Endometrium (tissue), 2 donors: ENCODE measurements around the gene BZW2.
"Not testable (repeated sequence)": the region's sequence is repeated elsewhere in the genome, so short reads cannot be mapped to it uniquely, and the experiment has no call there.

ENCODE experiments used
- FAIRE-seq: peaks from 2 replicates; lab custom pipeline; 2012; peaks lifted over from hg19 to GRCh38; lab: Jason Lieb, UNC
- donor health status: control.
- donor health status: control.

BZW2 gene

DNA sequence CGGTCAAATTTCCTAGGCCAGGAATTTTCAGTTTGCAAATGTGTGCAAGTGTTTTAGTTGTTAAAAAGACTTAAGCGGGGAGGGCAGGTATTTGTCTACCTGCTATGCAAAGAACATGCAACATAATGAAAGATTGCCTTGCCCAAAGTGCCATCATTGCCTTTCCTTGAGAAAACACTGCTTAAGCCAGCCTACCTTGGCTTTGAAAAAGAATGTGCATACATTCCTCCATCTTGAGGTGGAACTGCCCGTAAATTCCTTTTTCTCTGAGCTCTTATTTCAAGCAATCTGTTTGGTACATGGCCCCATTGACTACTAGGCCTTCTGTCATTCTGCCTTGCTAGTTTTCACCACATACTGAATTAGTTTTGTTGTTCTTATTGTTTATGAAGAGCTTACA is 29.3 kb downstream of the BZW2 start:
- no peak for FAIRE-seq

- no peak for FAIRE-seq
These were observed 32.1 kb downstream of the BZW2 start for GRCh38 chr7:16677978-16678494.

DNA sequence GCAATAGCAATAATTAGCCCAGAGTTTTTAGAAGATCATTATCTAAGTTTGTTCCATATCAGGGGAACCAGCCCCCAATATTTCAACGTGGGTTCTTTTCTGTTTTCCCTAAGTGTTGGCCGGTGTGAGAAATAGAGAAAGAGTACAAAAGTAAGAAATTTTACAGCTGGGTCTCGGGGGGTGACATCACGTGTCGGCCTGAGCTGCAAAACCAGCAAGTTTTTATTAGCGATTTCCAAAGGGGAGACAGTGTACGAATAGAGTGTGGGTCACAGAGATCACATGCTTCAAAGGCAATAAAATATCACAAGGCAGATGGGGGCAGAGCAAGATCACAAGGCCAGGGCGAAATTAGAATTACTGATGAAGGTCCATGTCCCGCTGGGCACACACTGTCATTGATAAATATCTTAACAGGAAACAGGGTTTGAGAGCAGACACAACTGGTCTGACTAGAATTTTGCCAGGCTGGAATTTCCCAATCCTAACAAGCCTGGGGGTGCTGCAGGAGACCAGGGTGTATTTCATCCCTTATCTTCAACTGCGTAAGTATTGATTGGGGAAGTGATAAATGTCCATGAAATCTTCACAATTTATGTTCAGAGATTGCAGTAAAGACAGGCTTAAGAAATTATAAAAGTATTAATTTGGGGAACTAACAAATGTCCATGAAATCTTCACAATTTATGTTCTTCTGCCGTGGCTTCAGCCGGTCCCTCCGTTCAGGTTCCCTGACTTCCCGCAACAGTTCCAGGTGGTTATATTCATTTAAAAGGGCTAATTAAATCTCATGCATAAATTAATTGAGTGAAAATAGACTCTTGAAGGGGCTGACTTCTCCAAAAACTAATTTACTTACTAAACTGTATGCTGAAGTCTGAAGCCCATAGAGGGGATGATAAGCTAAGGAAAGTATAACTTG is 32.9 kb downstream of the BZW2 start:
- FAIRE-seq: not testable (repeated sequence)

DNA sequence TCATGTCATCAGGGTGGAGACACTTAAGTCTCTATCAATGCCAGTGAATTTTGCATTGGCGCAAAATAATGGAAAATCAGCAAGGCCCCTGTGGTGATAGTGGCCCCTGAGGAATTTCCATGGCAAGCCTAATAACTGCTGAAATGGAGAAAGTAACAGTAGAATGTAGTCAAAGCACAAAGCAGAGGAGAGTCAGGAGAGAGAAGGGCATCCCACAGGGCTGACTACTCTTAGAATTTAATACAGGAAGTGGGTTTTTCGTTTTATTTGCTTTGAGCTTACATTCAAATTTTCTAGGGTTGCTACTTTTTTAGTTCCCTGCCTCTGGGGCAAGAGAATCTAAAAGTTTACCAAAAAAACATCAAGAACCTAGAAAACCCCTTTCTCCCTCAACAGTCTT is 39.0 kb downstream of the BZW2 start:
- FAIRE-seq: no peak

DNA sequence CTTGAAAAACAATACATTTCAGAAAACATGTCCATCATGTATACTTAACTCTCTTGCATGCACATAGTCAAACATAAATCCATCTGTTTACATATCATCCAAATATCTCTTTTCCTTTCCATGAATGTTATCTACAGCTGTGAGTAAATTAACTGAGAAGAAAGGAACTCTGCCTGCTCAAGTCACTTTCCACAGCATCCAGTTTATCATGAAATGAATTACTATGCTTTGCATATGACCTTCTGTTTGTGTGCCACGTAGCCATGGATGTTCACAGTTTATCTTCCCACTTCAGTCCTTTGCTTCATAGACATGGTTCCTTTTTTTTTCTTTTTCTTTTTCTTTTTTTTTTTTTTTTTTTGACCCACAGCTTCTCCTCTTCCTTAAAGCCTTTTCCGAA is 39.6 kb downstream of the BZW2 start:
- FAIRE-seq: no peak

DNA sequence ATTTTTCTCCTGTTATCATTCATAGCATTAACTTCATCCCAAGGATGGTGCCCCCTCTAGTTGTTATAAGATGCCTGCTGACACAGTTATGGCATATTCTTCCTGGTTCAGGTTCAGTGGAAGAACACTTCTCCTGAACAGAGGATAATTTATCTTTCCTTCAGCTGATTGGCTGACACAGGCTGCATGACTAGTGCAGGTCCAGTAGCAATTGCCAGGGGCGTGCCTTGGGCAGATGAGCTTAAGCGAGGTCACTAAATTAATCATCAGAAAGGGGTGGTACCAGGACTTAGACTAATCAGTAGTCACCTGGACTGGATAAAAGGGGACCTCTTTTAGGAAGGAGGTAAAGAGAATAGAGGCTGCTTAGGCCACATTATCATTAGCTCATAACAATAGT is 42.3 kb downstream of the BZW2 start:
- no peak for FAIRE-seq

DNA sequence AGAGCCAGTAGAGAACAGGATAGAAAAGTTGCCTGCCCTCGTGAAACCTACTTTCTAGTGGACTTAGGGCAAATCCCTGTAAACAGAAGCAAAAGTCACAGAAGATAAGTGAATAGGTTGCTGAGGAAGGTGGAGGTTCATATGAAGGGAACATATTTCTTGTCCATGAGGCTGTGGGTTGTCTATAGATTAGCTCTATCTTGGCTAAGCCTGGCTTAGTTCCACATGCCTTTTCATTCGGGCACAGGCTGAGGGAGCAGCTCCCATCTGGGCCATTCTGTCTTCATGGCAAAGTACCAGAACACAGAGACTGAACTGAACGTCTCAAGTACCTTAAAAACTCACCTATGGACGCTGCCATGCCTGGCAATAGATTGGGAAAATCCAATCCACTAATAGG is 45.3 kb downstream of the BZW2 start:
- no peak for FAIRE-seq

- FAIRE-seq: no peak
These were observed 47.8 kb downstream of the BZW2 start for GRCh38 chr7:16693601-16694318.

GRCh38 chr7:16694806-16695205 is 48.8 kb downstream of the BZW2 start:
- no peak for FAIRE-seq

- FAIRE-seq: no peak
These were observed 49.7 kb downstream of the BZW2 start for GRCh38 chr7:16695621-16696237.

GRCh38 chr7:16697507-16698199 is 51.7 kb downstream of the BZW2 start:
- FAIRE-seq: no peak

DNA sequence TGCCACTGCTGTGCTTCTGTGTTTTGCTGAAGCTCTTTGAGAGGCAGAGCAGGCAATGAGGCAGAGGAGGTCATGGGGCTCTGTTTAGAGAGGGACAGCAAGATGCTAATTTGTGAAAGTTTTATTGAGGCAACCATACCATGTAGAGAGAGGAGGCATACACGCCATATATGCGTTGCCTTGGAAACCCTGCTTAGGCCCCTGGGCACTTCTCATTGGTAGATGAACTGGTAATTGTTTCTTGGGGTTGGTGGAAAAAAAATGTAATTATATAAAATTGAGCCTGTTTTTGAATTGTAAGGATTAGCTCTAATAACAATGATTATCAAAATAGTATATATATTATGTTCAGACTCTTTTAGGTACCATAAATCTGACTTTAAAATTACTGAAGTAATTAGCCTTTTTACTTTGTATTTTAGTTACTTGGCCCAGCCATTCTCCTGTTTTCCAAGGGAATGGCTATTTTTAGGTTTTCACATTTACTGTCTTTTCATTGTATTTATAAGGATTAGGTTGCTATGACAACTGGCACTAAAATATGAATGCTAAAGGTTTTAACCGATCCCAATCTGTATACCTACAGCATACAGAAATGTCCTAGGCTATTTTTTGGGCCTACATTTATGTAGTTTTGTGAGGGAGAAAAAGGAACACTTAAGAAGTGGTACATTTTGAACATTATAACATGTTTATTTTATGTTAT is 52.4 kb downstream of the BZW2 start:
- FAIRE-seq: no peak

DNA sequence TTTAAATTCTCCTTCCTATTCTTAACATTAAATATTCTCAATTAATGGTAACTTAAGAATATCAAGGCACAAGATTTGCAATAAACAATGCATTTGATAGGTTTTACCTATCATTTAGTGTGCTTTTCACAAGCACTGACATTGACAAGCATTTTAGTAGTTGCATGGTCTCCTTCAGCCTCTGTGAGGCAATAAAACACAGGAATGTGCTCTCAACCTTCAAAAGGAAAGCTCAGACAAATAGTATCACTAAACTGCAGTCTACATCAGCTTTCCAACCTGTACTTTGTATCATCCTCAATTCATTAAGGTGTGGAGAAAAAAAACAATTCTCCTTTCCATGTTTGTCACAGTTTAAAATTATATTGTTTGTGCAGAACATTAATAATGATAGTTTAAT is 56.5 kb downstream of the BZW2 start:
- no peak for FAIRE-seq

GRCh38 chr7:16708511-16708910 is 62.5 kb downstream of the BZW2 start:
- no peak for FAIRE-seq

- FAIRE-seq: no peak
These were observed 63.0 kb downstream of the BZW2 start for GRCh38 chr7:16708980-16709379.

DNA sequence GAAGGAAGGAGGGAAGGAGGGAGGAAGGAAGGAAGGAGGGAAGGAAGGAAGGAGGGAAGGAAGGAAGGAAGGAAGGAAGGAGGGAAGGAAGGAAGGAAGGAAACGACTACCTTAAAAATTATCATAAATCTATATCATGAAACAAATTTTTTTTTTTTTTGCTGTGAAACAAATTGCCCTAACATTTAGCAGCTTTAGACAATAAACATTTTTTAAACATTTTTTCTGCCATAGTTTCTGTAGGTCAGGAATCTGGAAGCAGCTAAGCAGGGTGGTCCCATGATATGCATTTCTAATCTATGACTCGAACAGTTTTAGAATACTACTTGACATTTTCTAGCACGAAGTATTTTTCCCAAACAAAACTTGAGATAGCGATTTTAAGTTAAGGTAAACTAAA is 64.7 kb downstream of the BZW2 start:
- FAIRE-seq: peak; percentile 15

- no peak for FAIRE-seq
These were observed 65.7 kb downstream of the BZW2 start for GRCh38 chr7:16711730-16712129.

GRCh38 chr7:16712916-16713315 is 66.9 kb downstream of the BZW2 start:
- no peak for FAIRE-seq

DNA sequence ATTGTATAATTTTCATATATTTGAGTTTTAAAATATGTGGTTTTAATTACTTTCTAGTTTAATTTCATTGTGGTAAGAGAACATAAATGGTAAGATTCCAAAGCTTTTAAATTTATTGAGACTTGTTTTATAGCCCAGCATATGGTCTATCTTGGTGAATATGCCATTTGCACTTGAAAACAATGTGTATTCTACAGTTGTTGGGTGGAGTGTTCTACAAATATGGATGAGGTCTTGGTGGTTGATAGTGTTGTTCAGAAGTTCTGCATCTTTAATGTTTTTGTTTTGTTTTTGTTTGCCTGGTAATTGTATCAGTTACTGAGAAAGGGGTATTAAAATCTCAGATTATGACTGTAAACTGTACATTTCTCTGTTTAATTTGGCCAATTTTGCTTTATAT is 69.9 kb downstream of the BZW2 start:
- FAIRE-seq: no peak

- FAIRE-seq: no peak
These were observed 72.2 kb downstream of the BZW2 start for GRCh38 chr7:16718111-16718656.

DNA sequence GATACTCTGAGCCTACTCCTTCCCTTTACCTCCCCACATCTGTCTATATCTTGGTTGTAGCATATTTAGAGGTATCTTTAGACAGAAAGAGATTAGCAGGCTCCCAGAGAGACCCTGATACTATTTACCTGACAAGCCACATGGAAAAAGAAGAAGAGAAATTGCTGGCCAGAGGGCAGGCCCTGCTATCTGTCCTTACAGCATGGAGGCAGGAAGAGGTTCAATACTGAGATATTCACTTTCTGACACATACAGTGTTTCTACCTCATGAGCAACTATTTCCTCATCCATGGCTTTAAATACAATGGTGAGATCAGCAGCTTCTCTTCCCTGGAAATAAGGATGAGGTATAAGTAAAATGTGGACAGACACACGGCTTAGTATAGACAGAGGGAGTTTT is 73.7 kb downstream of the BZW2 start:
- no peak for FAIRE-seq
